HepG2 (cell line): ENCODE measurements around the gene PXT1. TPM values are rescaled to one million over a fixed set of nuclear protein-coding genes. Genes with fewer than 3 reads are reported as not detected.
A peak's percentile ranks its signal among the peaks of the same experiment; 100 is the strongest.

ENCODE experiments used
- ARNT ChIP-seq: fragments of 450-650 bp; IDR thresholded peaks from 2 replicates; pipeline ENCODE4 v1.6.1; 2017
- BRD4 ChIP-seq: sonication (generic); formaldehyde crosslinking; IDR thresholded peaks from 2 replicates; pipeline ENCODE4 v1.4.0; 2020; ENCODE audit warnings: missing genetic modification reagents
- ELF1 ChIP-seq: sonication (generic); formaldehyde crosslinking; IDR thresholded peaks from 2 replicates; pipeline ENCODE4 v1.4.0; 2020; ENCODE audit warnings: missing genetic modification reagents
- HDAC1 ChIP-seq: sonication (generic); formaldehyde crosslinking; IDR thresholded peaks from 2 replicates; pipeline ENCODE4 v1.5.1; 2020; ENCODE audit warnings: mild to moderate bottlenecking, missing genetic modification reagents
- ISX ChIP-seq: sonication (generic); formaldehyde crosslinking; conservative IDR thresholded peaks from 2 replicates; pipeline ENCODE4 v1.5.0; 2020; ENCODE audit warnings: missing genetic modification reagents
- MBD4 ChIP-seq: IDR thresholded peaks from 2 replicates; pipeline ENCODE4 v1.6.1; 2012; ENCODE audit warnings: low read length, inconsistent platforms, borderline replicate concordance
- MYC ChIP-seq: sonication (generic); formaldehyde crosslinking; IDR thresholded peaks from 2 replicates; pipeline ENCODE4 v1.9.0; 2021; ENCODE audit warnings: missing genetic modification reagents, borderline replicate concordance
- NFKBIZ ChIP-seq: IDR thresholded peaks from 2 replicates; pipeline ENCODE4 v1.6.1; 2018; ENCODE audit warnings: missing genetic modification reagents, missing compliant biosample characterization
- NR3C1 ChIP-seq: sonication (generic); formaldehyde crosslinking; IDR thresholded peaks from 2 replicates; pipeline ENCODE4 v1.4.0; 2020; ENCODE audit warnings: missing genetic modification reagents
- RXRB ChIP-seq: IDR thresholded peaks from 2 replicates; pipeline ENCODE4 v1.6.1; 2016; ENCODE audit warnings: borderline replicate concordance, missing genetic modification reagents, missing compliant biosample characterization
- SSRP1 ChIP-seq: IDR thresholded peaks from 2 replicates; pipeline ENCODE4 v1.6.1; 2016; ENCODE audit warnings: control low read depth
- TCF7 ChIP-seq: sonication (generic); IDR thresholded peaks from 2 replicates; pipeline ENCODE4 v1.6.1; 2016; ENCODE audit warnings: antibody characterized with exemption, low read depth
- ZFP36L1 ChIP-seq: sonication (generic); formaldehyde crosslinking; IDR thresholded peaks from 2 replicates; pipeline ENCODE4 v1.8.0; 2022; ENCODE audit warnings: mild to moderate bottlenecking, missing genetic modification reagents, moderate library complexity
- ZFP36L2 ChIP-seq: sonication (generic); formaldehyde crosslinking; IDR thresholded peaks from 2 replicates; pipeline ENCODE4 v1.4.0; 2020; ENCODE audit warnings: missing genetic modification reagents
- ZFY ChIP-seq: sonication (generic); formaldehyde crosslinking; IDR thresholded peaks from 2 replicates; pipeline ENCODE4 v1.4.0; 2020; ENCODE audit warnings: missing genetic modification reagents
- ZNF207 ChIP-seq: fragments of 450-650 bp; IDR thresholded peaks from 2 replicates; pipeline ENCODE4 v1.6.1; 2016; ENCODE audit warnings: antibody characterized with exemption, borderline replicate concordance
- ZNF326 ChIP-seq: sonication (generic); formaldehyde crosslinking; IDR thresholded peaks from 2 replicates; pipeline ENCODE4 v1.4.0; 2020; ENCODE audit warnings: missing genetic modification reagents, borderline replicate concordance
- ZNF460 ChIP-seq: sonication (generic); formaldehyde crosslinking; IDR thresholded peaks from 2 replicates; pipeline ENCODE4 v1.5.1; 2020; ENCODE audit warnings: missing genetic modification reagents, mild to moderate bottlenecking, borderline replicate concordance
- ZNF501 ChIP-seq: sonication (generic); formaldehyde crosslinking; IDR thresholded peaks from 2 replicates; pipeline ENCODE4 v1.5.1; 2020; ENCODE audit warnings: mild to moderate bottlenecking, moderate library complexity, missing genetic modification reagents
- ZNF605 ChIP-seq: sonication (generic); formaldehyde crosslinking; IDR thresholded peaks from 2 replicates; pipeline ENCODE4 v1.8.0; 2022; ENCODE audit warnings: mild to moderate bottlenecking, missing genetic modification reagents
- ZNF678 ChIP-seq: sonication (generic); formaldehyde crosslinking; IDR thresholded peaks from 2 replicates; pipeline ENCODE4 v1.4.0; 2020; ENCODE audit warnings: mild to moderate bottlenecking, missing genetic modification reagents
- ZNF720 ChIP-seq: sonication (generic); formaldehyde crosslinking; IDR thresholded peaks from 2 replicates; pipeline ENCODE4 v1.4.0; 2020; ENCODE audit warnings: missing genetic modification reagents
- ZNF850 ChIP-seq: sonication (generic); formaldehyde crosslinking; conservative IDR thresholded peaks from 2 replicates; pipeline ENCODE4 v1.9.0; 2021; ENCODE audit warnings: mild to moderate bottlenecking, missing genetic modification reagents
- polyA plus RNA-seq, 8 experiments: library from polyadenylated mRNA; depleted of rRNA in 3 of 8; stranded (reverse) in 7 of 8; unstranded in 1 of 8; fragments of >200 nt; fragmentation: Illumina TruSeq in 4 of 8; extraction: Trizol in 4 of 8; gene quantifications; 2 replicates each; pipeline versions ENCODE4 v1.2.1 to v1.2.3, GENCODE V29; 2011 to 2016; ENCODE audit warnings: low read depth in 4 of 8, missing spikeins in 1 of 8, mixed read lengths in 1 of 8; ENCODE audit not compliant: insufficient read depth in 1 of 8
- total RNA-seq, 5 experiments: library from RNA; depleted of rRNA; stranded (reverse); fragments of >200 nt; fragmentation: Illumina TruSeq; extraction: Trizol; gene quantifications; 2 replicates each; pipeline ENCODE4 v1.2.3, GENCODE V29; 2016; ENCODE audit warnings: low read depth in 1 of 5
- TF ChIP-seq, protein P1 (sequence below): sonication (generic); formaldehyde crosslinking; IDR thresholded peaks from 2 replicates; pipeline ENCODE4 v1.5.0; 2020; ENCODE audit warnings: mild to moderate bottlenecking, low read depth, missing genetic modification reagents, borderline replicate concordance
- TF ChIP-seq, protein P2 (sequence below): sonication (generic); formaldehyde crosslinking; IDR thresholded peaks from 2 replicates; pipeline ENCODE4 v1.4.0; 2020; ENCODE audit warnings: mild to moderate bottlenecking, missing genetic modification reagents
- TF ChIP-seq, protein P3 (sequence below): sonication (generic); formaldehyde crosslinking; IDR thresholded peaks from 2 replicates; pipeline ENCODE4 v1.5.1; 2020; ENCODE audit warnings: missing genetic modification reagents, mild to moderate bottlenecking, borderline replicate concordance
- TF ChIP-seq, protein P4 (sequence below): sonication (generic); formaldehyde crosslinking; IDR thresholded peaks from 2 replicates; pipeline ENCODE4 v1.4.0; 2020; ENCODE audit warnings: low read depth, mild to moderate bottlenecking, missing genetic modification reagents
- TF ChIP-seq, protein P5 (sequence below): sonication (generic); formaldehyde crosslinking; IDR thresholded peaks from 2 replicates; pipeline ENCODE4 v1.4.0; 2020; ENCODE audit warnings: missing genetic modification reagents

Gene PXT1
- total and polyA plus RNA-seq, 2 of the 13 experiments (the other 11 are each of a cell fraction or from before 2014, with no cell fraction given): 0.04 TPM; not detected in 1

DNA sequence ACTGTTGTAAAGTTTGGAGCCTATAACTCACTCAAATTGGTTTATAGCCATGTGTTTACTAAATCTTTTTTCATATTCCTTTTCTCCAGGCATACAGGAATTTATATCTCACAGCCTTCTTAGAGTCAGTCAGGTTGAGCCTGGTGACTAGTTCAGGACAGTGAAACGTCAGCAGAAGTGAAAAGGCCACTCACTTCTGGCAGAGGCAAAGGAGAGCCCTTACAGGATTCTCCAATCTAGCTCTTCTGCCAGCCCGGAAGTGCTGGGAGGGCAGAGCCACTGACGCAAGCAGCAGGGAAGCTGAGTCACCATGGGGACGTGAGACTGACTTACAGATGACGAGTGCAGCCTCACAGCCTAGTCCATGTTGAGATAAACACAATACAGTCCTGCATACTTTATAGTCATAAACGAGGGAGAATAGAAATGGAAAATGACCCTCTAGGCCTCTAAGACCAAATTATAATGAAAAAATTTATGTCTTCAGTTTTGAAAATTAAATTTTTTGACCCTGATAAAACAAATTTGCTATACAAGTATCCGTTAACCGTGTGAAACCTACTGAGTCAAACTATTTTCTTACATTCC, 1.3 kb downstream of the PXT1 start (continued):
- no peak for TF ChIP-seq ZNF326
- peak; percentile 99 for TF ChIP-seq ELF1 (CRISPR knock-in tag)
- TF ChIP-seq ZFY (CRISPR knock-in tag): peak; percentile 45
- no peak for TF ChIP-seq ARNT
- no peak for TF ChIP-seq TCF7
- TF ChIP-seq BRD4 (CRISPR knock-in tag): no peak
- no peak for TF ChIP-seq ZNF605 (CRISPR knock-in tag)
- TF ChIP-seq, protein P1, sequence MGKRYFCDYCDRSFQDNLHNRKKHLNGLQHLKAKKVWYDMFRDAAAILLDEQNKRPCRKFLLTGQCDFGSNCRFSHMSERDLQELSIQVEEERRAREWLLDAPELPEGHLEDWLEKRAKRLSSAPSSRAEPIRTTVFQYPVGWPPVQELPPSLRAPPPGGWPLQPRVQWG (CRISPR knock-in tag): no peak
- TF ChIP-seq ZFP36L1 (CRISPR knock-in tag): no peak
- TF ChIP-seq SSRP1: no peak
- TF ChIP-seq RXRB (CRISPR knock-in tag): peak; percentile 78; the same call in 1 of the 2 replicates
- no peak for TF ChIP-seq ZNF720 (CRISPR knock-in tag)
- TF ChIP-seq, protein P2, sequence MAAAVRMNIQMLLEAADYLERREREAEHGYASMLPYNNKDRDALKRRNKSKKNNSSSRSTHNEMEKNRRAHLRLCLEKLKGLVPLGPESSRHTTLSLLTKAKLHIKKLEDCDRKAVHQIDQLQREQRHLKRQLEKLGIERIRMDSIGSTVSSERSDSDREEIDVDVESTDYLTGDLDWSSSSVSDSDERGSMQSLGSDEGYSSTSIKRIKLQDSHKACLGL (CRISPR knock-in tag): no peak
- no peak for TF ChIP-seq ZNF460 (CRISPR knock-in tag)
- TF ChIP-seq, protein P3, sequence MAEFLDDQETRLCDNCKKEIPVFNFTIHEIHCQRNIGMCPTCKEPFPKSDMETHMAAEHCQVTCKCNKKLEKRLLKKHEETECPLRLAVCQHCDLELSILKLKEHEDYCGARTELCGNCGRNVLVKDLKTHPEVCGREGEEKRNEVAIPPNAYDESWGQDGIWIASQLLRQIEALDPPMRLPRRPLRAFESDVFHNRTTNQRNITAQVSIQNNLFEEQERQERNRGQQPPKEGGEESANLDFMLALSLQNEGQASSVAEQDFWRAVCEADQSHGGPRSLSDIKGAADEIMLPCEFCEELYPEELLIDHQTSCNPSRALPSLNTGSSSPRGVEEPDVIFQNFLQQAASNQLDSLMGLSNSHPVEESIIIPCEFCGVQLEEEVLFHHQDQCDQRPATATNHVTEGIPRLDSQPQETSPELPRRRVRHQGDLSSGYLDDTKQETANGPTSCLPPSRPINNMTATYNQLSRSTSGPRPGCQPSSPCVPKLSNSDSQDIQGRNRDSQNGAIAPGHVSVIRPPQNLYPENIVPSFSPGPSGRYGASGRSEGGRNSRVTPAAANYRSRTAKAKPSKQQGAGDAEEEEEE (CRISPR knock-in tag): 0 out of 2 replicates have a peak, but pooled peaks have one; percentile 45
- TF ChIP-seq ZNF207: no peak
- no peak for TF ChIP-seq ZNF678 (CRISPR knock-in tag)
- no peak for TF ChIP-seq ZNF501 (CRISPR knock-in tag)
- TF ChIP-seq NR3C1 (CRISPR knock-in tag): no peak
- 0 out of 2 replicates have a peak, but pooled peaks have one; percentile 58 for TF ChIP-seq NFKBIZ
- no peak for TF ChIP-seq ZFP36L2 (CRISPR knock-in tag)
- TF ChIP-seq, protein P4, sequence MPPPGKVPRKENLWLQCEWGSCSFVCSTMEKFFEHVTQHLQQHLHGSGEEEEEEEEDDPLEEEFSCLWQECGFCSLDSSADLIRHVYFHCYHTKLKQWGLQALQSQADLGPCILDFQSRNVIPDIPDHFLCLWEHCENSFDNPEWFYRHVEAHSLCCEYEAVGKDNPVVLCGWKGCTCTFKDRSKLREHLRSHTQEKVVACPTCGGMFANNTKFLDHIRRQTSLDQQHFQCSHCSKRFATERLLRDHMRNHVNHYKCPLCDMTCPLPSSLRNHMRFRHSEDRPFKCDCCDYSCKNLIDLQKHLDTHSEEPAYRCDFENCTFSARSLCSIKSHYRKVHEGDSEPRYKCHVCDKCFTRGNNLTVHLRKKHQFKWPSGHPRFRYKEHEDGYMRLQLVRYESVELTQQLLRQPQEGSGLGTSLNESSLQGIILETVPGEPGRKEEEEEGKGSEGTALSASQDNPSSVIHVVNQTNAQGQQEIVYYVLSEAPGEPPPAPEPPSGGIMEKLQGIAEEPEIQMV: no peak
- no peak for TF ChIP-seq ZNF850 (CRISPR knock-in tag)
- no peak for TF ChIP-seq ISX
- TF ChIP-seq, protein P5, sequence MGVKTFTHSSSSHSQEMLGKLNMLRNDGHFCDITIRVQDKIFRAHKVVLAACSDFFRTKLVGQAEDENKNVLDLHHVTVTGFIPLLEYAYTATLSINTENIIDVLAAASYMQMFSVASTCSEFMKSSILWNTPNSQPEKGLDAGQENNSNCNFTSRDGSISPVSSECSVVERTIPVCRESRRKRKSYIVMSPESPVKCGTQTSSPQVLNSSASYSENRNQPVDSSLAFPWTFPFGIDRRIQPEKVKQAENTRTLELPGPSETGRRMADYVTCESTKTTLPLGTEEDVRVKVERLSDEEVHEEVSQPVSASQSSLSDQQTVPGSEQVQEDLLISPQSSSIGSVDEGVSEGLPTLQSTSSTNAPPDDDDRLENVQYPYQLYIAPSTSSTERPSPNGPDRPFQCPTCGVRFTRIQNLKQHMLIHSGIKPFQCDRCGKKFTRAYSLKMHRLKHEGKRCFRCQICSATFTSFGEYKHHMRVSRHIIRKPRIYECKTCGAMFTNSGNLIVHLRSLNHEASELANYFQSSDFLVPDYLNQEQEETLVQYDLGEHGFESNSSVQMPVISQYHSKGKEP (CRISPR knock-in tag): no peak
- TF ChIP-seq MYC (CRISPR knock-in tag): peak; percentile 16; the same call in 1 of the 2 replicates
- no peak for TF ChIP-seq MBD4
- TF ChIP-seq HDAC1 (CRISPR knock-in tag): no peak
